ENCODE data around the gene OR51G2. TPM values are rescaled to one million over a fixed set of nuclear protein-coding genes. Genes with fewer than 3 reads are reported as not detected.

OR51G2 gene
- total RNA-seq, 1 experiment from 2014 or later = not detected

GRCh38 chr11:4924239-4924638 lies 5.1 kb upstream of the OR51G2 start, which contains the start of gene OR51G1:
OR51G1 (minus strand) TSS chr11:4924339; CDS start chr11:4924339, 0 bp downstream.
- H3K27ac Mint-ChIP-seq (ENCODE audit: low read depth, unreplicated experiment) = no peak within 1 kb of the TSS
- peaks cover 22% of the 10 kb centered on the region for H3K27me3 Mint-ChIP-seq (ENCODE audit: insufficient read depth, unreplicated experiment)
- H3K9me3 Mint-ChIP-seq (ENCODE audit: unreplicated experiment) = no peaks in the 10 kb centered on the region
- BruUV-seq (replicated peaks) = no TSS peak
- no peak for TF ChIP-seq CTCF (IDR thresholded peaks at IDR 0.05; ENCODE audit: unreplicated experiment)
- H3K36me3 Mint-ChIP-seq (ENCODE audit: insufficient read depth, unreplicated experiment) = no peaks in the 10 kb centered on the region
- ChIA-PET POLR2A (no interaction called here), CTCF (interaction anchor here (0.6 kb wide), 1 partner anchor 80 kb away, joined by 3 read pairs; no protein-coding TSS in a partner anchor)
- H3K4me3 Mint-ChIP-seq (ENCODE audit: unreplicated experiment) = no peak within 1 kb of the TSS
- intact Hi-C loops (cut with micrococcal nuclease) = no loop called here
- H3K4me1 Mint-ChIP-seq (ENCODE audit: insufficient read depth, unreplicated experiment) = no peaks in the 10 kb centered on the region
- no peak for DNase-seq (ENCODE audit: unreplicated experiment)

GRCh38 chr11:4922304-4922703 lies 3.2 kb upstream of the OR51G2 start:
- BruUV-seq (replicated peaks) = no TSS peak
- intact Hi-C loops (cut with micrococcal nuclease) = no loop called here
- Mint-ChIP-seq H3K27ac (ENCODE audit: low read depth, unreplicated experiment) (no peak overlapping the region), H3K27me3 (ENCODE audit: insufficient read depth, unreplicated experiment) (peaks cover 22% of the 10 kb centered on the region), H3K9me3 (ENCODE audit: unreplicated experiment) (no peaks in the 10 kb centered on the region), H3K36me3 (ENCODE audit: insufficient read depth, unreplicated experiment) (no peaks in the 10 kb centered on the region), H3K4me1 (ENCODE audit: insufficient read depth, unreplicated experiment) (no peaks in the 10 kb centered on the region), H3K4me3 (ENCODE audit: unreplicated experiment) (no peak overlapping the region)
- POLR2A ChIA-PET = no interaction called here
- CTCF ChIA-PET = no interaction called here
- TF ChIP-seq CTCF (IDR thresholded peaks at IDR 0.05; ENCODE audit: unreplicated experiment) = no peak
- no peak for DNase-seq (ENCODE audit: unreplicated experiment)

GRCh38 chr11:4921796-4922195 lies 2.6 kb upstream of the OR51G2 start:
- intact Hi-C loops (cut with micrococcal nuclease) = no loop called here
- no peaks in the 10 kb centered on the region for H3K9me3 Mint-ChIP-seq (ENCODE audit: unreplicated experiment)
- no TSS peak for BruUV-seq (replicated peaks)
- peaks cover 22% of the 10 kb centered on the region for H3K27me3 Mint-ChIP-seq (ENCODE audit: insufficient read depth, unreplicated experiment)
- CTCF ChIA-PET = no interaction called here
- H3K36me3 Mint-ChIP-seq (ENCODE audit: insufficient read depth, unreplicated experiment) = no peaks in the 10 kb centered on the region
- H3K4me1 Mint-ChIP-seq (ENCODE audit: insufficient read depth, unreplicated experiment) = no peaks in the 10 kb centered on the region
- H3K27ac Mint-ChIP-seq (ENCODE audit: low read depth, unreplicated experiment) = no peak overlapping the region
- H3K4me3 Mint-ChIP-seq (ENCODE audit: unreplicated experiment) = no peak overlapping the region
- POLR2A ChIA-PET = no interaction called here
- TF ChIP-seq CTCF (IDR thresholded peaks at IDR 0.05; ENCODE audit: unreplicated experiment) = no peak
- peak; percentile 29 for DNase-seq (ENCODE audit: unreplicated experiment)

GRCh38 chr11:4916581-4916980 lies 2.6 kb downstream of the OR51G2 start:
- Mint-ChIP-seq H3K36me3 (ENCODE audit: insufficient read depth, unreplicated experiment) (no peaks in the 10 kb centered on the region), H3K27ac (ENCODE audit: low read depth, unreplicated experiment) (no peak overlapping the region), H3K4me1 (ENCODE audit: insufficient read depth, unreplicated experiment) (no peaks in the 10 kb centered on the region), H3K9me3 (ENCODE audit: unreplicated experiment) (no peaks in the 10 kb centered on the region), H3K4me3 (ENCODE audit: unreplicated experiment) (no peak overlapping the region), H3K27me3 (ENCODE audit: insufficient read depth, unreplicated experiment) (peaks cover 31% of the 10 kb centered on the region)
- POLR2A ChIA-PET = no interaction called here
- CTCF ChIA-PET = interaction anchor here (0.7 kb wide), 1 partner anchor 502 kb away, joined by 3 read pairs; no protein-coding TSS in a partner anchor
- BruUV-seq (replicated peaks) = no TSS peak
- no peak for DNase-seq (ENCODE audit: unreplicated experiment)
- no peak for TF ChIP-seq CTCF (IDR thresholded peaks at IDR 0.05; ENCODE audit: unreplicated experiment)
- intact Hi-C loops (cut with micrococcal nuclease) = no loop called here
